ENCODE measurements around the gene BTBD9. TPM values are rescaled to one million over a fixed set of nuclear protein-coding genes. Genes with fewer than 3 reads are reported as not detected.

Gene BTBD9
- total and polyA plus RNA-seq, 2 experiments from 2014 or later = 13.0 to 17.0 TPM

DNA sequence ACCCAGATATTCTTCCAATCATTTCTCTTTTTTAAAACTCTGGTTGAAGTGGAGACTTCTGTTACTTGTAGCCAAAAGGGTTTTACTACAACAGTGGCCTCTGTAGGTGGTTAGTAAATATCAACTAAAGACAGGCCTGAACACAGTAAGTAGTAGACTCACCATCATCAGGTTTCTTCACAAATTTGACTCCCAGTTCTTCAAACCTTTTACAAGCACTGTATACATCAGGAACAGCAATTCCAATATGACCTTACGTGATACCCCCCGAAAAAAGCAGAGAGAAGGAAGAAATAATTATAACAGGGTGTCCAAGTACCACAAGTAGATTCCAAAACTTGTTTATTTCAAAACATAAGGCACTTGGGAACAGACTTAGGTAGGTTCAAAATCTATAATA lies 42.1 kb upstream of the BTBD9 start:
- 98% methylated on average over 2 of the region's 2 CpGs for WGBS (ENCODE audit: low lambda C conversion rate, missing lambda C conversion rate)

DNA sequence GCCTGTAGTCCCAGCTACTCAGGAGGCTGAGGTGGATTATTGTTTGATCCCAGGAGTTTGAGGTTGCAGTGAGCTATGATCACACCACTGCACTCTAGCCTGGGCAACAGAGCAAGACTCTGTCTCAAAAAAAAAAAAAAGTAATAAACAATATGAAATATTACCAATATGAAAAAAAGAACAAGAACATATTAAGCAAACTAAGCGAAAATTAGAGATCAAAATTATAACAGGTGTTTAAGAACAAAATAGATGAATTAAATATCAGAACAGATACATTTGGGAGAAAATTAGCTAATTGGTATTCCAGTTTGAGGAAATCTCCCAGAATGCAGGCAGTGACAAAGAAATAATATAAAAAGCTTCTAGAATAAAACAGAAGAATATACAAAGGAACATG lies 39.9 kb upstream of the BTBD9 start:
- no peaks in the 10 kb centered on the region for H3K9me2 ChIP-seq (replicated peaks; ENCODE audit: insufficient read depth)
- no peak overlapping the region for H2AFZ ChIP-seq
- H3K9me3 ChIP-seq (ENCODE audit: low read depth) = no peaks in the 10 kb centered on the region
- no peaks in the 10 kb centered on the region for H4K20me1 ChIP-seq (ENCODE audit: insufficient read depth, poor library complexity, severe bottlenecking)
- H3K4me1 ChIP-seq (ENCODE audit: insufficient read depth) = no peaks in the 10 kb centered on the region
- WGBS (ENCODE audit: low lambda C conversion rate, missing lambda C conversion rate) = 100% methylated on average over 1 of the region's 1 CpG
- no peaks in the 10 kb centered on the region for H3K79me2 ChIP-seq
- H3K36me3 ChIP-seq (replicated peaks; ENCODE audit: insufficient read depth, low read depth) = peaks cover 6% of the 10 kb centered on the region
- H3K27ac ChIP-seq = no peak overlapping the region
- H3K4me2 ChIP-seq = no peak overlapping the region
- no peak overlapping the region for H3K4me3 ChIP-seq
- no peak for TF ChIP-seq EZH2 (IDR thresholded peaks at IDR 0.05; ENCODE audit: borderline replicate concordance)
- TF ChIP-seq EZH2phosphoT487 (IDR thresholded peaks at IDR 0.05; ENCODE audit: low read depth, severe bottlenecking, unreplicated experiment) = no peak
- no peak for TF ChIP-seq CTCF (IDR thresholded peaks at IDR 0.05; ENCODE audit: poor library complexity)
- H3K27me3 ChIP-seq = no peaks in the 10 kb centered on the region
- no peak for DNase-seq (ENCODE audit: low spot score)

More for the DNA sequence above, 42.1 kb upstream of the BTBD9 start:
- H3K4me2 ChIP-seq = no peak overlapping the region
- H3K9me3 ChIP-seq (ENCODE audit: low read depth) = no peaks in the 10 kb centered on the region
- H3K36me3 ChIP-seq (replicated peaks; ENCODE audit: insufficient read depth, low read depth) = no peaks in the 10 kb centered on the region
- H4K20me1 ChIP-seq (ENCODE audit: insufficient read depth, poor library complexity, severe bottlenecking) = peaks cover 3% of the 10 kb centered on the region
- H3K79me2 ChIP-seq = peaks cover 8% of the 10 kb centered on the region
- no peaks in the 10 kb centered on the region for H3K9me2 ChIP-seq (replicated peaks; ENCODE audit: insufficient read depth)
- H3K27ac ChIP-seq = no peak overlapping the region
- no peaks in the 10 kb centered on the region for H3K27me3 ChIP-seq
- DNase-seq (ENCODE audit: low spot score) = no peak
- H3K4me1 ChIP-seq (ENCODE audit: insufficient read depth) = no peaks in the 10 kb centered on the region
- no peak overlapping the region for H2AFZ ChIP-seq
- H3K4me3 ChIP-seq = no peak overlapping the region
- no peak for TF ChIP-seq EZH2 (IDR thresholded peaks at IDR 0.05; ENCODE audit: borderline replicate concordance)
- TF ChIP-seq CTCF (IDR thresholded peaks at IDR 0.05; ENCODE audit: poor library complexity) = no peak
- no peak for TF ChIP-seq EZH2phosphoT487 (IDR thresholded peaks at IDR 0.05; ENCODE audit: low read depth, severe bottlenecking, unreplicated experiment)

DNA sequence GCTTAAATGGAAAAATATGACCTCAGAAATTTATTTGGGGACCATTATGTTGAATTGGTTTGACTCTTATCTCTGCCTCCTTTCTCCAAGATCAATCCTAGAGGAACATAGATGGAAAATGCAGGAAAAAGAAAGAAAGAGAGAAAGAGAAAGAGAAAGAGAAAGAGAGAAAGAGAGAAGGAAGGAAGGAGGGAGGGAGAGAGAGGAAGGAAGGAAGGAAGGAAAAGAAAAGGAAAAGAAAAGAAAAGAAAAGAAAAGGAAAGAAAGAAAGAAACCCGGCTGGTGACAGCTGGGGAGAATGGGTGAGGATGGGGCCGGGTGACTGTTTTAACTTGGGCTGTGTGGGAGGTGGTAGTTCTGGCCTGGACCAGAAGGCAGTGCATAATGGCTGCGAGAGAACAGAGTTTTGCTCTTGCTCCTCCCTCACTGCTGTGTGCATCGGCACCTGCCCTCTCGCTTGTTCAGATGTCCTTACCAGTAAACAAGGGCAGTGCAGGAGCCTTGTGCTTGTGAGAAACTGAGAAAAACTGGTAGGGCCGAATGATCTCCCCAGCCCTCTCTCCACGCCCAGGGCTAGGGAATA lies 38.5 kb upstream of the BTBD9 start:
- Histone ChIP-seq H3K9me2 (replicated peaks; ENCODE audit: insufficient read depth) (no peaks in the 10 kb centered on the region), H3K27me3 (no peaks in the 10 kb centered on the region), H2AFZ (no peak overlapping the region), H3K4me2 (no peak overlapping the region), H3K36me3 (replicated peaks; ENCODE audit: insufficient read depth, low read depth) (peaks cover 6% of the 10 kb centered on the region), H3K4me3 (no peak overlapping the region), H3K9me3 (ENCODE audit: low read depth) (no peaks in the 10 kb centered on the region), H3K4me1 (ENCODE audit: insufficient read depth) (no peaks in the 10 kb centered on the region), H3K27ac (no peak overlapping the region), H4K20me1 (ENCODE audit: insufficient read depth, poor library complexity, severe bottlenecking) (no peaks in the 10 kb centered on the region), H3K79me2 (no peaks in the 10 kb centered on the region)
- no peak for DNase-seq (ENCODE audit: low spot score)
- no peak for TF ChIP-seq EZH2phosphoT487 (IDR thresholded peaks at IDR 0.05; ENCODE audit: low read depth, severe bottlenecking, unreplicated experiment)
- no peak for TF ChIP-seq EZH2 (IDR thresholded peaks at IDR 0.05; ENCODE audit: borderline replicate concordance)
- TF ChIP-seq CTCF (IDR thresholded peaks at IDR 0.05; ENCODE audit: poor library complexity) = no peak
- WGBS (ENCODE audit: low lambda C conversion rate, missing lambda C conversion rate) = 99% methylated on average over 7 of the region's 7 CpGs

Measured in hepatocyte (in vitro differentiated cells).